ENCODE results near the gene SLC35G2. TPM values are rescaled to one million over a fixed set of nuclear protein-coding genes. Genes with fewer than 3 reads are reported as not detected.

The SLC35G2 gene
- total and polyA plus RNA-seq, 2 donors from 2014 or later = 4.2 to 5.4 TPM

DNA sequence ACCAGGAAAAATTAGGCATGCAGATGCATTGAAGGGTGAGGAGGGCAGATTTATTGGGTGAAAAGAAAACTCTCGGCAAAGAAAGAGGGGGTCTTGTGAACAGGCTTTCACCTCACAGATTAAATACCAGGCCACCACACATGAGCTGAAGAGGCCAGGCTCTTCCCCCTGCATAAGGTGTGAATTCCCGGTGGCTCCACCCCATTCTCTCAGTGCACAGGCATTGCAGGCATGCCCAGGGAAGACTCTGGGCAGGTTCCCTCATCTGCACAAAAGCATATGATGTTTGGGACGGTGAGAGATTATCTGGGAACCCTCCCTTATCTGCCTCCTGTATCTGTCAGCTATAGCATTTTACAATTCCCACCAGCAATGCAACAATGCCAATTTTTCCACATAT lies 7.2 kb upstream of the SLC35G2 start:
- no peak for DNase-seq
- intact Hi-C loops (cut with DNase I) = no loop called here

DNA sequence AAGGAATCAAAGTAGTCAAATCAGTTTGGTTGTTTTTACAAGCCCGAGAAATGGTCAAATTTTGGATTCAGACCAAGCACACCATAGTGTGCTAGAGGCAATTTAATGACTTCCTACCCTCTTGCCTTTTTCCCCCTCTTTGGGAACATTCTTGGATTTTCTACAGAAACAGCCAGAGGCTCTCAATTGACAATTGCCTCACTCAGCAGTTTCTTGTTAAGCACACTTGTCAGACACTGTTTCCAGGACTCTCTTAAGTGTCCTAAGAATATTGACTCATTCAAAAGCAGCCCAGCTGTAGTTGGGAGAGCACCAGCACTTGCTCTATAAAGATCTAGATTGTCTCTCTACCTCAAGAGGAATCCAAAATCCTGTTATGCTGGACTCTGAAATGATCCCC lies 1.5 kb upstream of the SLC35G2 start:
- DNase-seq = peak in 1 of 5 donors; percentile 54
- Histone ChIP-seq H3K27me3 (ENCODE audit: control insufficient read depth, insufficient read depth, low read length) (no peaks in the 10 kb centered on the region), H3K4me1 (ENCODE audit: control insufficient read depth in 2 of 3, insufficient read depth in 2 of 3, low read depth in 1 of 3, low read length in 3 of 3) (peaks cover 0 to 8% (median 0%) of the 10 kb centered on the region in 3 donors), H3K9ac (ENCODE audit: low read length in 3 of 3) (no peak overlapping the region), H3K4me3 (ENCODE audit: low read length in 3 of 3) (no peak overlapping the region), H3K27ac (ENCODE audit: low read depth in 2 of 2, low read length in 2 of 2) (no peak overlapping the region), H3K36me3 (ENCODE audit: control insufficient read depth in 2 of 3, insufficient read depth in 3 of 3, low read length in 3 of 3) (no peaks in the 10 kb centered on the region), H3K9me3 (ENCODE audit: control insufficient read depth in 2 of 3, insufficient read depth in 1 of 3, low read length in 3 of 3) (no peaks in the 10 kb centered on the region)
- no peak for FAIRE-seq
- TF ChIP-seq, protein P1, sequence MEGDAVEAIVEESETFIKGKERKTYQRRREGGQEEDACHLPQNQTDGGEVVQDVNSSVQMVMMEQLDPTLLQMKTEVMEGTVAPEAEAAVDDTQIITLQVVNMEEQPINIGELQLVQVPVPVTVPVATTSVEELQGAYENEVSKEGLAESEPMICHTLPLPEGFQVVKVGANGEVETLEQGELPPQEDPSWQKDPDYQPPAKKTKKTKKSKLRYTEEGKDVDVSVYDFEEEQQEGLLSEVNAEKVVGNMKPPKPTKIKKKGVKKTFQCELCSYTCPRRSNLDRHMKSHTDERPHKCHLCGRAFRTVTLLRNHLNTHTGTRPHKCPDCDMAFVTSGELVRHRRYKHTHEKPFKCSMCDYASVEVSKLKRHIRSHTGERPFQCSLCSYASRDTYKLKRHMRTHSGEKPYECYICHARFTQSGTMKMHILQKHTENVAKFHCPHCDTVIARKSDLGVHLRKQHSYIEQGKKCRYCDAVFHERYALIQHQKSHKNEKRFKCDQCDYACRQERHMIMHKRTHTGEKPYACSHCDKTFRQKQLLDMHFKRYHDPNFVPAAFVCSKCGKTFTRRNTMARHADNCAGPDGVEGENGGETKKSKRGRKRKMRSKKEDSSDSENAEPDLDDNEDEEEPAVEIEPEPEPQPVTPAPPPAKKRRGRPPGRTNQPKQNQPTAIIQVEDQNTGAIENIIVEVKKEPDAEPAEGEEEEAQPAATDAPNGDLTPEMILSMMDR (IDR thresholded peaks at IDR 0.05; ENCODE audit: borderline replicate concordance, extremely low read depth, insufficient read depth) = no peak
- intact Hi-C loops (cut with DNase I) = no loop called here

More for the DNA sequence above, 7.2 kb upstream of the SLC35G2 start:
- Histone ChIP-seq H3K9ac (ENCODE audit: low read length in 3 of 3) (no peak overlapping the region), H3K27me3 (ENCODE audit: control insufficient read depth, insufficient read depth, low read length) (no peaks in the 10 kb centered on the region), H3K4me3 (ENCODE audit: low read length in 3 of 3) (no peak overlapping the region), H3K36me3 (ENCODE audit: control insufficient read depth in 2 of 3, insufficient read depth in 3 of 3, low read length in 3 of 3) (no peaks in the 10 kb centered on the region), H3K4me1 (ENCODE audit: control insufficient read depth in 2 of 3, insufficient read depth in 2 of 3, low read depth in 1 of 3, low read length in 3 of 3) (no peaks in the 10 kb centered on the region), H3K9me3 (ENCODE audit: control insufficient read depth in 2 of 3, insufficient read depth in 1 of 3, low read length in 3 of 3) (peaks cover 0 to 5% (median 0%) of the 10 kb centered on the region in 3 donors), H3K27ac (ENCODE audit: low read depth in 2 of 2, low read length in 2 of 2) (no peak overlapping the region)
- no peak for FAIRE-seq
- TF ChIP-seq, protein P1 (IDR thresholded peaks at IDR 0.05; ENCODE audit: borderline replicate concordance, extremely low read depth, insufficient read depth) = no peak

DNA sequence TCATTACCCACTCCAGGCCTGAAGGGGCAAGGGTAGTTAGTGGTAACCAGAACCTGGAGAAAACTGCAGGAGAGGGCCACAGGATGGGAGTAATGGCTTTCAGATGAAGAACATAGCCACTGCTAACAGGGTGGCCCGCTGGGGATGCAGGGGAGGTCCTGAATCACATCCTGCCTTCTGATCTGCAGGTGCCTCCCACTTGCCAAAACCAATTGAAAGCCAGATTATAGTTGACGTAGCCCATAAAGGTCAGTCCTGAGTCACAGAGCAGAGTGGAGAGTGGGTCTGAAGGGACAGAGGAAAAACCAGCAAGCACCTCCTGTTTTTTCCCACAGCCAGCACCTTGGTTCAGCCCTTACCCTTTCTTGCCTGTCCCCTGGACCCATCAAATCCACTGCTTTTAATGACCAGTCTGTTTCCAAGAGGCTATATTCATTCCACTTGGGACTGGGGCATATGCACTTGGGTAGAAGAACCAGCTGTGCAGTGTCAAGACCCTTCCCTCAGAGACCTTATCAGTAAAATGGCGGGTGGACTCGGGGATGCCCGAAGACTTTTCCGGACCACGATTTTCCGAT lies 646 bp upstream of the SLC35G2 start:
- DNase-seq = peak in 3 of 5 donors; percentile 15 to 42 (median 42)
- Histone ChIP-seq H3K9ac (ENCODE audit: low read length in 3 of 3) (peak overlapping the region; percentile 34 to 61 (median 57)), H3K27me3 (ENCODE audit: control insufficient read depth, insufficient read depth, low read length) (no peaks in the 10 kb centered on the region), H3K4me3 (ENCODE audit: low read length in 3 of 3) (peak overlapping the region; percentile 67 to 73 (median 70)), H3K4me1 (ENCODE audit: control insufficient read depth in 2 of 3, insufficient read depth in 2 of 3, low read depth in 1 of 3, low read length in 3 of 3) (peaks cover 0 to 8% (median 0%) of the 10 kb centered on the region in 3 donors), H3K27ac (ENCODE audit: low read depth in 2 of 2, low read length in 2 of 2) (peak overlapping the region in 1 of 2 donors; percentile 33), H3K36me3 (ENCODE audit: control insufficient read depth in 2 of 3, insufficient read depth in 3 of 3, low read length in 3 of 3) (no peaks in the 10 kb centered on the region), H3K9me3 (ENCODE audit: control insufficient read depth in 2 of 3, insufficient read depth in 1 of 3, low read length in 3 of 3) (no peaks in the 10 kb centered on the region)
- TF ChIP-seq, protein P1 (IDR thresholded peaks at IDR 0.05; ENCODE audit: borderline replicate concordance, extremely low read depth, insufficient read depth) = no peak
- FAIRE-seq = no peak
- intact Hi-C loops (cut with DNase I) = no loop called here

Measured in kidney (tissue), 14 donors.